Posterior vena cava (tissue), 2 donors: ENCODE results near the gene RAB1A. TPM values are rescaled to one million over a fixed set of nuclear protein-coding genes. Genes with fewer than 3 reads are reported as not detected.

Experiments
- DNase-seq: peaks from one replicate; pipeline ENCODE4 v3.0.0-alpha.2; 2020; ENCODE audit warnings: low spot score
- intact Hi-C, 2 donors: fragments of 100-400 bp; cut with DNase I; formaldehyde crosslinking; loops; one replicate each; pipeline versions ENCODE4 v1.14.1 to v1.14.2; 2022 to 2023
- total RNA-seq, 2 donors: library from RNA; stranded (reverse); fragmentation: NEBNext Ultra II Directional; extraction: Animal tissue kit (Norgen Biotek cat#: 25700); gene quantifications; one replicate each; pipeline ENCODE4 v1.2.1, GENCODE V29; 2021
- donor health status: DM: yes; HTN: yes; CAD: no.
- donor health status: DM: yes; HTN: yes; CAD: no.

Gene RAB1A
- total RNA-seq, 2 donors from 2014 or later, result 138 to 146 TPM

DNA sequence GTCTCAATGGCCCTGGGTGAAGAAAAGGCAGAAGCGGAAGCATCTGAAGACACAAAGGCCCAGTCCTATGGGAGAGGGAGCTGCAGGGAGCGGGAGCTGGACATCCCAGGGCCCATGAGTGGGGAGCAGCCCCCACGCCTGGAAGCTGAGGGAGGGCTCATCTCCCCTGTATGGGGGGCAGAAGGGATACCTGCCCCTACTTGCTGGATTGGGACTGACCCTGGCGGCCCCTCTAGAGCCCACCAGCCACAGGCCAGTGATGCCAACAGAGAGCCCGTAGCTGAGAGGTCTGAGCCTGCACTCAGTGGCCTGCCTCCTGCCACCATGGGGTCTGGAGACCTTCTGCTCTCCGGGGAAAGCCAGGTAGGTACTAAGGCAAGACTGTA, 60.5 kb downstream of the RAB1A start:
- intact Hi-C loops, result loop anchor here (5.0 to 10.0 kb wide), 4 partner anchors 105 to 503 kb away; no protein-coding TSS in a partner anchor
- DNase-seq, result no peak

DNA sequence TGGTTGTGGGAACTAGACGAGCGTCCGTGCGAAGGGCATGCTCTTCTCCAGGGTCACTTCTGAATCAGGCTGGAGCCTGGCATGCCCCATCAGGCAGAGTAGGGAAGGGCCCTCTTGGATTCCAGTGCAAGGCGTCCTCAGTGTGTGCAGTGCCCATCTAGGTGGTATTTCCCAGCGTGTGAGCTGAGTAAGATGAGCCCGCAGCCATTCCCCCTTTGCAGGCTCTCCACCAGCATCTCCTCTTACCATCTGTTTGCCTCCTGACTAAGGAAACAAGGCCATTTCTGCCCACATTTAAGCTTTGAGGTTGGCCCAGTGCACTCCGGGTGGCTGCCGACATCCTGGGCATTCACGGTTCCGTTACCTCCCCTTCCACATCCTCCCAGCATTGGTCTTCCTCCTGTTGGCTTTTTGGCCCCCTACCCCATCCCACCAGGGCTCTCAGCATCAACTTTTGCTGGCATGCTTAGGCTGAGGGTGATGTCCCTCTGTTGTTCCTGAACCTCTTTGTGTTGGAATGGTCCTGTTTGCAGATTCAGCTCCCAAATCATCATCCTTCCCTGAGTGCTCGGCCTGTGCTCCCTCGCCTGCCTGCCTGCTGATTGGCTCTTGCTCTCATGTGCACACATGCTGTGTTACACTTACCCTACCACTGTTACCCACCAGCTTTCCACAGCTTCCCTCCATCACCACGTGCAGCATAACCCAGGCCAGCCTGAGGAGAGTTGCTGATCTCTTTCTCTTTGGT, 61.9 kb downstream of the RAB1A start:
- no peak for DNase-seq
- intact Hi-C loops, result loop anchor here (5.0 to 10.0 kb wide), 4 partner anchors 107 to 504 kb away; no protein-coding TSS in a partner anchor

DNA sequence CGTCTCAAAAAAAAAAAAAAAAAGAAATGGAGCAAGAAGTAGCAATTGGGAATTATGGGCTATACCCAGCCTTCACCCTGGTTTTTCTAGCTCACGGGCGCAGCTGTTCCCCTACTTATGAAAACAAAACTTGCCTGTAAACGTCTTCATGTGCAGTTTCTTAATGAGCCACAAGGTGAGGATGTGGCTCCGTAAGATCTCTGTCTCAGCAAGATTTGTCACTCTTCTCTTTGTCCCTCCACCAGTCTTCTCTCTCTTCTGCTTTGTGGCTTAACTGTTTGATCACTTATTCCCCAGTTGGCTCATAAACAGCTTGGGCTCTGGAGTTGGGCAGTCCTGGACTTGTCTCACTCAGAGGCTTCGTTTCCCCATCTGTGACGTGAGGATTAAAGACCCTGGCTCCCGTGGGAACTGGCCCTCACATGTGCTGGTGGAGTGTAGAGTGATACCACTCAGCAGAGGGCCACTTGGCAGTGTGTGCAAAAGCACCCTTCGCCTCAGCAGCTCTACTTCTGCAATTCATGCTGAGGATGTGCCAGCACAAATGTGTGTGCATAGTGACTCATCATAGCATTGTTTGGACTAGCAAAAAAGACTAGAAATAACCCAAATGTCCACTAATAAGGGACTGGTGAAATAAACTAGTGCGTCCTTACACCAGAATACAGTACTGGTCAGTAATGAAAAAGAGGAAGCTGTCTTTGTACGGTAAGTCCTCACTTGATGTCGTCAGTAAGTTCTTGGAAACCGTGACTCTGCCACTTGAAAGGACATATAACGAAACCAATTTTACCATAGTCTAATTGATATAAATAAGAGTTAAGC, 65.0 kb downstream of the RAB1A start:
- DNase-seq, result peak; percentile 93
- intact Hi-C loops, result loop anchor here (5.0 to 10.0 kb wide), 4 partner anchors 110 to 507 kb away; no protein-coding TSS in a partner anchor

DNA sequence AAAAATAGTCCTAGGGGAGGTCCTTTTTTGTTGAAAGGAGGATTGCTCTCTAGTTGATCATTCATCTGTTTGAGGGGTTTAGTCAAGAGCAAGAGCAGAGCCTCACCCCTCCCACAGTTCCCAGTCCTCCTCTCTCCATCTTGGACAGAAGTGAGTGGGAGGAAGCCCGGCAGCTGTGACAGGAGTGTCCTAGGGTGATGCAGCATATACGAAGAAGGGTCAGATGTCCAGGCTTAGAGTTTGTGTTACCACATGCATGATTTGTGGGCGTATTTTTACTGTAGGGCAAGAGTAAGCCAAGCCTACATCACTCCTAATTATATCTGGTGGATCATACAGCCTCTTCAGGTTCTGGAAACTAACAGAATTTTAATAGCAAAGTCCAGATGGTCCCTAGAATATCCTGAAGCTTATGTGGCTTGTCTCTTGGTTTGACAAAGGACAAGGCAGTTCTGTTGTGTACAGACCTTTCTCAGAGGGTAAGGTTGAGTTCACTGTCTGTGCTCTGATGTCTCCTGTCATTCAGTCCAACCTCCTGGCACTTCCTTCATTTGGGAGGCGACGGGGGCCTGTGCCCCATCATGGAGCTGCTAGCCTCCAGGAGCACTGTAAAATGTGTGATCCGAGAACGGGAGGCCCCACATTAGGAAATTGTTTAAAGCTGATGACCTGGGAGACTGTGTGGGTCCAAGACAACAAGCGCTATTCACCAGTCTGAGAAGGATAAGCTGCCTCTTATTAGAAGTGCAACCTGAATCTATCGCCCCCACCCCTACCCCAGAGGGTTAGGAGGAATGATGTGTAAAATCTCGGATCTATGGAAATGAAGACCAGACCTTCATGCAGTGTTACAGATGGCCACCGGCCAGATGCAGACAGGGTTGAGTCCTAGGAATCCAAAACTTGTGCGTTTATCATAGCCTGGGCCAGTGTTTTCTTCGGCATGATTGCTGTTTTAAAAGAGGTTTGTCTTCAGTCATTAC, 66.8 kb downstream of the RAB1A start:
- DNase-seq, result no peak
- intact Hi-C loops, result loop anchor here (10.0 kb wide), 3 partner anchors 112 to 492 kb away; no protein-coding TSS in a partner anchor

DNA sequence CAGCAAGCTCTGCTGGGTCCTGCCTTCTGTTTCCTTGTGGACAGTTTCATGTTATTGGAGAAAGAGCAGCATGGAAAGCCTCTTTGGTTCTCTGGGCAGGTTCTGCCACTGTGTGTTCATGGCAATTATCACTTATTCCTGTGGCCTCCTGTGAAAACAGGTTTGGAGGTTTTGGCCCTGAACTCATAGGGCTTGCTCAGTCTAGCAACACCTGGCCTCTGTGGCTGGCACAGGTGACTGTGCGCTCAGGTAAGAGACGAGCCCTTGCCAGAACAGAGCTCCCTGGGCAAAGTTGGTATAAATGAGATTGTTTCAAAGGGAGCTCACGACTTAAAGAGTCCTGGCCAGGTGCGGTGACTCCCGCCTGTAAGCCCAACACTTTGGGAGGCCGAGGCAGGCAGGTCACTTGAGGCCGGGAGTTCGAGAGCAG, 68.0 kb downstream of the RAB1A start:
- no peak for DNase-seq
- intact Hi-C loops, result loop anchor here (10.0 kb wide), 3 partner anchors 113 to 493 kb away; no protein-coding TSS in a partner anchor

DNA sequence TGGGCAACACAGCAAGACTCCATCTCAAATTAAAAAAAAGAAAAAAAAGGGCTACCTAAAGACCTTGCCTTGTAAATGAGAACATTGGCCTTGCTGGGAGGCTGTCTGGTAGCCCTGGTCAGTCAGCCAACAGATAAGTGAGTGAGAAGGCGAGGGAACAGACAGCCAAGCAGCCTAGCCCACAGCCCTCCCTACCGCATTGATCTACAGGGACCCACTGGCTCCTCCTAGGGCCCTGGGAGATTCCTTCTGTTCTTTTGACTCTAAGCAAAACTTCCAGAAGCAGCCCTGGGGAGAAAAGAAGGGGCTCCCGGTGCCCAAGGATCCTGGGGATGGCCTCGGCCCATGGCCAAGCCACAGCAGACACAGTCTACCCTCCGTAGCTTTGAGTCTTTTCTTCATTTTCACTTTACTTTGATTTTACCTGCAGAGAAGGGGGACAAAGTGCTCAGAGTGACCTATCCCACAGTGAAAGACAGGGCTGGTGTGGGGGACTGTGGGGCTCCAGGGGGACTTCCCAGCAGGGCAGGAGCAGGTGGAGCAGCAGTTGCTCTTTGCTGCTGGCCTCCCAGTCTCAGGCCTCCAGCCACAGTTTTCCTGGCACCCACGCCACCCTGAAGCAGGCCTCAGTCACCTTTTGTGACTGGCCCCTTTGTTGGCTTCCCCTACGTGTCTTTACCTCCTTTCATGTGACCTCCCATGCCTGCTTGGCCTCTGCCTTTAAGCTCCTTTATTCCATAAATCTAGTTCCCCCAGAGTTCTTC, 68.6 kb downstream of the RAB1A start:
- DNase-seq, result no peak
- intact Hi-C loops, result loop anchor here (10.0 kb wide), 3 partner anchors 113 to 493 kb away; no protein-coding TSS in a partner anchor

DNA sequence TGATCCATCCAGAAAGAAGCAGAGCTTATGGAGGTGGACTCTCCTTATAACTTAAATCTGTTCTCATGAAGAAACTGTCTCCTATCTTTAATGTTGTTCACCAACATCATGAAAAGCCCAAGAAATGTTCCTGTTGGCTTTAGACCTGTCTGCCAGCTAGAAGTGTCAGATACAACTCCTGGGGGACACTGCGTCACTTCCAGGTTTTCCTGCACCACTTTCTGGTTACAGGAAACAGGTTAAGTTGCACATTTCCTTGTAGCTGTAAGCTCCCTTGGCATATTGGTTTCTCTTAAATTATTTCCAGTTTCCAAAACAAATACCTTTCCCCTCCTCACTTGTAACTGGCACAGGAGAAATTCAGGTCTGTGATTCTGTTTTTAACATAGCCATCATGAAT, 70.8 kb downstream of the RAB1A start:
- intact Hi-C loops, result no loop called here
- no peak for DNase-seq

DNA sequence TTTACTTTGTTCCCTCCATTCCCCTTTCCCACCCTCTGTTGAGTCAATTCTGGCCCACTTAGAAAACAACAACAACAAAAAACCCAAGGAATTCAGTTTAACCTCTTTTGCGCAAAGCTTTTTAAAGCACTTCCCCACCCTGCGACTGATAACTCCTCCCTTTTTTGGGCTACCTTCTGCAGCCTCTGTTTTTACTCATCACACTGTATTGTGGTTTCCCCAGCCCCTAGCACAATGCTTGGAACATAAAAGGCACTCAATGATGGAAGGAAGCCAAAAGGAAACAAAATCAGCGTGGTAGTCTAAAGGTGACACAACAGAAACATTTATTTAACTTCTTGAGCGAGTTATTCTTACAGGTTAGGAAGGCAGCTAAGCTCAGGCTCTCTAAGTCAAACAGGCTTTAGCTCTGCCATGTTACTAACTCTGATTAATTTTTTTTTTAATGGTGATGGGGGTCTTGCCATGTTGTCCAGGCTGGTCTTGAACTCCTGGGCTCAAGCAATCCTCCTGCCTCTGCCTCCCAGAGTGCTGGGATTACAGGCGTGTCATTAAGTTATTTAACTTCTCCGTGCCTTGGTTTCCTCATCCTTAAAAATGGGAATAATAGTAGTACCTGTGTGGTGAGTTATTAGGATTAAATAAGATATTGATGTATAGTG, 72.4 kb downstream of the RAB1A start:
- no peak for DNase-seq
- intact Hi-C loops, result no loop called here

DNA sequence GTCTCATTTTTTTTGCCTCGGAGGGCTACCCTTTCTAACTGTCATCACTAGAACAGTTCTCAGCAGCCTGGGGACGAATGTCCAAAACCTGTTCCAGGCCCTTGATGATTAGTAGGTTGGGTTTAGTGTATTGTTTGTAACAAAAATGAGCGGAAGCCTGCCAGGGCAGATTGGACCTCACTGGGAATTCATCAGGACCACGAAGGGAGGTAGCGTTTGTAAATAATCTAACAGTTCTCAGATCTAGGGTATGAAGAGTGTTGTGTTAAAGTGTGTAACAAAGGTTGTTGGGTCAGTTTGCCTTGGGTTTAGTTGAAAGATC, 72.9 kb downstream of the RAB1A start:
- DNase-seq, result no peak

DNA sequence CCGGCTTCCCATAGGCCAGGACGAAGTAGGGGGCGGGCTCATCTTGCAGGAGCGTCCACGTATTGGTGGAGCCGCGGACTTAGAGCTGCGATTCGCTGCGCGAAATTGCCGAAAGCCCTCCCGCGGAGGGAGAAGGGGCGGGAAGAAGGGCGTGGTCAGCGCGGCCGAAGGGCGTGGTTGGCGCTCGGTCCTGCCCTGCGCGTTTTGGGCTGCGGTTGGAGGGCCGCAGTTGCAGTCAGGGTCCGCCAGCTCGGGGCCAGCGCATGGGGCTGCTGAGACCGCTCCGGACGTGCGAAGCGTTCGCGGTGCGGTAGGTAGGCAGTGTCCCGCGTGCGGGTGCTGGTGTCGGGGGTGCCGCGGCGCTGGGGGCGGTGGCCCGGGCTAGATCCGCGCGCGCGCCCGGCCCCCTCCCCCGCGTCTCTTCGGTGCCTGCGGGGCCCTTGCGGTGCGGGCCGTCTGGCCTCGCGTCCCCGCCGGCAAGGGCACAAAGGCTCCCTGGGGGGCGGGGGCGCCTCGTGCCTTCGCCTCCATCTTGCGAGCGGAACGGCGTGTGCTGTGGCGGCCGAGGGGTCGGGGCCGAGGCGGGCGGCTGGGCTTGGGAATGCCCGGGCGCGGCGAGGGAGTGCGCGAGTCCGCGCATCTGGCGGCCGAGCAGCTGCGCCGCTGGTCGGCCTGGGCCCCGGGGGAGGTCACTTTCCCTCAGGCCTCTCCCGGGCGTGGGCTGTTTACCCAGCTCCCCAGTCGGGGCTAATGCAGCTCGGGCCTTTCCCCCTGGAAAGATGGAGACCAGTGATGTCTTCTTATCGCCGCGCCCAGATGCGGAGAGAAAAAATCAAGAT, 73.5 kb downstream of the RAB1A start, which contains the start of gene CEP68:
Gene CEP68 (plus strand): TSS at position 202 of the 839 bp plus-strand sequence. CDS start 13,029 bp downstream, outside the sequence.
- intact Hi-C loops, result no loop called here
- peak; percentile 99 for DNase-seq

More for the DNA sequence above, 72.9 kb downstream of the RAB1A start:
- intact Hi-C loops, result no loop called here

DNA sequence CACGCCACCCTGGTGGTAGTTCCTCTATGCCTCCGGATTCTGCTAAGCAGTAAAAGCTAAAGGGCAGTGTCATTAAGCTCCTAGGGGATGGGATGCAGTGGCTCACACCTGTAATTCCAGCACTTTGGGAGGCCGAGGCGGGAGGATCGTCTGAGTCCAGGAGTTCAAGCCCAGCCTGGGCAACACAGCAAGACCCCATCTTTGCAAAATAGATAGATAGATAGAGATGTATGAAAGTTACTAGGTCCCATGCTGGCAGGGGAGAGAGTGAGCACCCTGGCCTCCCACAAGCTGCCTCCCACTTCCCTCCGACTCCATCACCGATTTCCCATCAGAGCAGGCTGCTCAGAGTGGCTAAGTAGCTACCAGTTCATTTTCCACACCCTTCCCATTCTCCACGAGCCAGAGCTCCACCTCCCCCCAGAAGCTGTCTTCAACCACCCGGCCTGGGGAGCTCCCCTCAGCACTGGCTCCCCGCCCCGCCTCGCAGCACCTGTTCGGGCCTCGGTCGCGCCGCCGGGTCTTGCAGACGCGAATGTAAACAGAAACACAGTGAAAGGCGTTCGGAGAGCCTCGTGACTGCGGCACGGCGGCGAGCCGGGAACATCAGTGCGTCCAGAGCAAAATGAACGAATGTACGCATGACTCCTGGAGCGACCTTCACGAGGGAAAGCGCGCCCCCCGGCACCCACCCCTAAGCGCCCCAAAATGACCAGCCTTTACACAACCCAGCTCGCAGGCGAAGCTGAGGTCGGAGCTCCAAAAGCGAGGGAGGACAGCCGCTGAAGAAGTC, 74.3 kb downstream of the RAB1A start:
- DNase-seq, result no peak
- intact Hi-C loops, result no loop called here

DNA sequence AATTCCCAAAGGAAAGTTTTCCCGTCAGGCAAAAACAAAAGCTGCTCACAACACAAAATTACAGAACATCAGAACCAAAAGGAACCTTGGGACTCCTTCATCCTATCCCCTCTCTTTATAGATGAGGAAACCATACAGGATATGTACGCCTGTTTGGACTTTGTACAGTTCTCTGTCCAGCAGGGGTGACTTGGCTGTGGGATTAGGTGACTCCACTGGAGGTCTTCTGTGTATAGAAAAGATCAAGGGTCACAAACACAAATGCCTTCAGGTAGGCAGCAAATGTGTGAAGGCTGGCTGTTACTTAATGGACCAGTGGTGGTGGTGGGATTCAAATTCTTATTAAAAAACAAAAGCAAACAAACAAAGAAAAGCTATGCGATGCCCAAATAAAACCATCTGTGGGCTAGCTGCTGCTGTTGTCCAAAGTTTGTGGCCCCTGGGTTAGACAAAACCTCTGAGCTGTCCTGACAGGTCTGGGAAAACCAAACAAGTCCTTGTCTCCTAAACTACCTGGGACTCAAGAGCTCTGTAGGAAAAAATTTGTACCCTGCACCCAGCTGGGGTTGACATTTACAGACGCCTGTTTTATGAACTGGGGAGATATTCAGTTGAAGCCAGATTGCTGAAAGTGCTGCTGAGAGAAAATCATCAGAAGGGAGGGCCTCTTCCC, 75.0 kb downstream of the RAB1A start:
- DNase-seq, result no peak
- intact Hi-C loops, result no loop called here

DNA sequence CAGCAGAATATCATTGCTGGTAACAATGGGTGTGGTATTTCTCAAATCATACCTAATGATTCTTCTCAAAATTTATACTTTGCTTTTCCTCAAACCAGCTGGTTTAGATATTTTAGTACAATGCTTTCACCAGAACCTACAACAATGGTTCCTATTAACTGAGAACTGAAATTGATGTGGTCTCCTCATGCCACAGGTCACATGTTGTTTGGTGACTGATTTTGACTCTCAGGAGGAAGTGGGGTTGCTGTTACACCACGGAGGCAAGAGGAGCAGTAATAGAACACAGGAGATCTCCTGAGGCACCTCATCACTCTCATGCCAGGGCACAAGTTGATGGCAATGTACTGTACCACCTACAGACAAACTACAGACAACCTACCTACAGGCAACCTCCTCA, 76.7 kb downstream of the RAB1A start:
- DNase-seq, result no peak
- intact Hi-C loops, result no loop called here

DNA sequence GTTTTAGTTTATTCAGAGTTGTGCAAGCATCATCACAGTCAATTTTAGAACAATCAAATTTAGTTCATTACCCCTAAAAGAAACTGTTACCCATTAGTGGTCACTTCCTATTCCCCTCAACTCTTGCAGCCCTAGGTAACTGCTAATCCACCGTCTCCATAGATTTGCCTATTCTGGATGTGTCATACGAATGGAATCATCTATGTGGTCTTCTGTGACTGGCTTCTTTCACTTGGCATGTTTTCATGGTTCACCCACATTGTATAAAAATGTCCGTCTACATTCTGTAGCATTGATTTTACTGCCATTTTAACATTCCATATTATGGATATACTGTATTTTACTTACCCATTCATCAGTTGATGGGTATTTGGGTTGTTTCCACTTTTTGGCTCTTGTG, 79.0 kb downstream of the RAB1A start:
- intact Hi-C loops, result no loop called here
- DNase-seq, result no peak

DNA sequence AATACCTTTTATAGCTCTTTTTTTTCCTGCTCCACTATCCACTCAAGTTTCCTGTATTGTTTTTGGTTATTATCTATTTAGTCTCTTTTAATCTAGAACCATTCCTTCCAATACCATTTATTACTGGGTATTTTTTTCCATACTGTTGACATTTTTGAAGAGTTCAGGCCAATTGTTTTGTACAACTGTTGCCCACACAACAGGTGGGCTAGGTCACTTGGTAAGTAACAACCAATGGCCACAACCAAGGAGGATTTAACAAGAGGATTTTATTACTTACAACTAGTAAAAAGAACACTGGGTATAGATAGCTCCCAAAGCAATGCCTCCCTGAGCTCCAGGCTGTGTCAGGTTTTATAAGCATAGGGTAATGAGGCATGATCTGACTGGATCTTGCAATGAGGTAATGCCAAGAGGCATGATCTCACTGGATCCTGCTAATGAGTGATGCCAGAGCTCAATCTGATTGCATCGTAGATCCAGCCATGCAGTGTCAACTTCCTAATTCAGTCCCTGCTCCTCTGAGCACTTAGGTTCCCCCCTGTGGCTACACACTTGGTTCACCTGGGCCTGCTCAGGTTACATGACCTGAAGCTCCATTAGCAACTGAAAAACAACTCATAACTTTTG, 80.8 kb downstream of the RAB1A start:
- intact Hi-C loops, result no loop called here
- DNase-seq, result no peak
